Measurements from ENCODE around the gene TBC1D1.

The TBC1D1 gene

DNA sequence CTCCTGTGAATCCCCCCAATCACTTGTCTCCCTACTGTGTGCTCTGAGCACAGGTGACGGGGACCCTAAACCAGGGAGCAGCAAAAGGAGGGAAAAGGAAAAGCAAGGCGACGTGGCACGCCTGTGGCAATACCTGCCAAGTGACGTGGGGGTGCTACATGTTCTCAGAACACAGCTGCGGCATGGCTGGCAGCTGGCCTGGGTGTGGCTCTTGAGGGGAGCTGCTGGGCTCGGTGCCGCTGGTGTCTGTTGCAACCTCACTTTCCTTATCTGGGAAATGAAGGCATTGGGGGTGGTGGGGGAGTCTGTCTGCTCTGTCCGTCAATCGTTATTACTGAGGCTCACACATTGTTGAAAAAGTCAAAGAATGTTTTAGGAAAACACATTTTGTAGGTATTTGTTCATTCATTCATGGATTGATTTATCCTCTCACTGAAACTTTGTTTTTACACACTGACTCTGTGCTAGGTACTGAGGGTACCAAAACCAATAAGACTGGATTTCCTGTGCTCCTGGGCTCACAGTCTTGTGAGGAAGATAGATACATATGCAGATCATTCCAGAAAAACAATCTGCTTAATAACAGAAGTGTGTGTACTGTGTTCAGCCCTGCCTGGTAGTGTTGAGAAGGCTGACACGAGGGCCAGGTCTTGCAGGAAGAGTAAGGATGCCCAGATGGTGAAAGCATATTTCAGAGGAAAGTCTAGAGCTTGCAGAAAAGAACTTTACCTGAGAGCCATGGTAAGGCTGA, 286.9 kb downstream of the TBC1D1 start:
- Histone ChIP-seq H3K79me2 (no peaks in the 10 kb centered on the region), H2AFZ (no peak overlapping the region), H3K4me2 (ENCODE audit: low read length) (no peak overlapping the region), H3K9me3 (ENCODE audit: control insufficient read depth, low read length) (no peaks in the 10 kb centered on the region), H3K27me3 (ENCODE audit: control insufficient read depth, insufficient read depth, low read length) (no peaks in the 10 kb centered on the region), H3K36me3 (ENCODE audit: control insufficient read depth, insufficient read depth, low read length) (no peaks in the 10 kb centered on the region), H3K4me1 (peaks cover 7% of the 10 kb centered on the region), H3K4me3 (ENCODE audit: low read depth, low read length) (no peak overlapping the region), H3K27ac (no peak overlapping the region), H3K9ac (no peak overlapping the region)
- TF ChIP-seq, protein P1, sequence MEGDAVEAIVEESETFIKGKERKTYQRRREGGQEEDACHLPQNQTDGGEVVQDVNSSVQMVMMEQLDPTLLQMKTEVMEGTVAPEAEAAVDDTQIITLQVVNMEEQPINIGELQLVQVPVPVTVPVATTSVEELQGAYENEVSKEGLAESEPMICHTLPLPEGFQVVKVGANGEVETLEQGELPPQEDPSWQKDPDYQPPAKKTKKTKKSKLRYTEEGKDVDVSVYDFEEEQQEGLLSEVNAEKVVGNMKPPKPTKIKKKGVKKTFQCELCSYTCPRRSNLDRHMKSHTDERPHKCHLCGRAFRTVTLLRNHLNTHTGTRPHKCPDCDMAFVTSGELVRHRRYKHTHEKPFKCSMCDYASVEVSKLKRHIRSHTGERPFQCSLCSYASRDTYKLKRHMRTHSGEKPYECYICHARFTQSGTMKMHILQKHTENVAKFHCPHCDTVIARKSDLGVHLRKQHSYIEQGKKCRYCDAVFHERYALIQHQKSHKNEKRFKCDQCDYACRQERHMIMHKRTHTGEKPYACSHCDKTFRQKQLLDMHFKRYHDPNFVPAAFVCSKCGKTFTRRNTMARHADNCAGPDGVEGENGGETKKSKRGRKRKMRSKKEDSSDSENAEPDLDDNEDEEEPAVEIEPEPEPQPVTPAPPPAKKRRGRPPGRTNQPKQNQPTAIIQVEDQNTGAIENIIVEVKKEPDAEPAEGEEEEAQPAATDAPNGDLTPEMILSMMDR (IDR thresholded peaks at IDR 0.05), result no peak

DNA sequence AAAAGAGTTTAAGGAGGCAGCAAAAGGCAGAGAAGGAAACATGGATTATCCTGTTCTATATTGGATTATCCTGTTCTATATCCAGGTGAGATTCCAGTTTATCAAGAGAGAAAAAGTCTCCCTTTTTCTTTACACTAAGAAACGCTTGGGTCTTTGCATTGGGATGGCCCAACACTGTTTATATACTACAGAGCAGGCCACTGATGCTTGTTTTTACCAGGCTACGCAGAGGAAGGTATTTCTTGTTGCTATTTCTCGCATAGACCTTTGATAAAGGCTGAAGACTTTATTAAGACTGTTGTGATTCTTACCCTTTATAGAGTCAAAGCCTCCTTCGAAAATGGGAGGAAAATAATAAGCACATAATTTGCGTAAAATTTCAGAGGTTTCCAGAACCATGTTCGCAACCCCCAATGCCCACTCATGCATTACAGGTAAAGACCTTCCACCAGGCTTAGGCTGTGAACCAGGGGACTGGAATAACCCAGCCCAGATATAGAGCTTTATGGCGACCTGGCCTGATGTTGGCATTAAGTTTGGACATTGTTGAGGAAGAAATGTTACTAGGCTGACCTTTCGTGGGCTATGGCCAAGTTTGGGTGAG, 287.6 kb downstream of the TBC1D1 start:
- peaks cover 7% of the 10 kb centered on the region for H3K4me1 ChIP-seq
- H3K79me2 ChIP-seq, result no peaks in the 10 kb centered on the region
- H3K9ac ChIP-seq, result no peak overlapping the region
- no peak overlapping the region for H2AFZ ChIP-seq
- H3K36me3 ChIP-seq (ENCODE audit: control insufficient read depth, insufficient read depth, low read length), result no peaks in the 10 kb centered on the region
- H3K9me3 ChIP-seq (ENCODE audit: control insufficient read depth, low read length), result no peaks in the 10 kb centered on the region
- H3K4me3 ChIP-seq (ENCODE audit: low read depth, low read length), result no peak overlapping the region
- H3K4me2 ChIP-seq (ENCODE audit: low read length), result no peak overlapping the region
- TF ChIP-seq, protein P1 (IDR thresholded peaks at IDR 0.05), result no peak
- H3K27ac ChIP-seq, result no peak overlapping the region
- no peaks in the 10 kb centered on the region for H3K27me3 ChIP-seq (ENCODE audit: control insufficient read depth, insufficient read depth, low read length)

DNA sequence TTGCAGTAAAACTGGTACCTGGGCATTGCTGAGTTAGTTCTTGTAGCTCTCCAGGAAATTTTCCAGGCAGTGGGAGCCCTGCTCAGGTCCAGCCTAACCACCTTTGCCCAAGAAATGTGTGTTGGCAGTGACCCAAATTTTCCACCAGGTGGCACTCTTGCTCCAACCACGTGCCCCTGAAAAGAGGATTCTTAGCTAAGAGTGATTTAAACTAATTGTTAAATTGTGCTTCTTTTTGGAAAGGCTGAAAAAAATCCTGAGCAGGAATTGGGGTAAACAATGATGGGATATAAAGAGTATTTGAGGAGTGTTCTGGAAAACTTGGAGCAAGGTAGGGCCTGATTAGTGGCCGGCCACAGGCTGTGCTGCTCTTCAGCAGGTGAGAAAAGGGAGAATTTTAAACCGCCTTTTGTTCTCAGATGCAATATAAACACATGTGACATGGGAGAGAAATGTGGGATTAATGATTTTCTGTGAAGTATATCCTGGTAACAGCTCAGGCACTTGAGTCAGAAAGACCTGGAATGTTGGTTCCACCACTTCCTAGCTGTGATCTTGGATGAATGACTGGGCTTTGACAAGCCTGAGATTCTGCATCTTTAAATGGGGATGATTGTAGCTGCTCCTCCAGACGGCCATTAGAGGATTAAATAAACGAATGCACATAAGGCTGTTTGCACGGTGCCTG, 288.9 kb downstream of the TBC1D1 start:
- H2AFZ ChIP-seq, result no peak overlapping the region
- no peak overlapping the region for H3K4me3 ChIP-seq (ENCODE audit: low read depth, low read length)
- no peaks in the 10 kb centered on the region for H3K36me3 ChIP-seq (ENCODE audit: control insufficient read depth, insufficient read depth, low read length)
- H3K27ac ChIP-seq, result no peak overlapping the region
- TF ChIP-seq, protein P1 (IDR thresholded peaks at IDR 0.05), result peak; percentile 84
- no peak overlapping the region for H3K9ac ChIP-seq
- no peak overlapping the region for H3K4me2 ChIP-seq (ENCODE audit: low read length)
- peaks cover 7% of the 10 kb centered on the region for H3K4me1 ChIP-seq
- H3K27me3 ChIP-seq (ENCODE audit: control insufficient read depth, insufficient read depth, low read length), result no peaks in the 10 kb centered on the region
- H3K9me3 ChIP-seq (ENCODE audit: control insufficient read depth, low read length), result no peaks in the 10 kb centered on the region
- H3K79me2 ChIP-seq, result no peaks in the 10 kb centered on the region

DNA sequence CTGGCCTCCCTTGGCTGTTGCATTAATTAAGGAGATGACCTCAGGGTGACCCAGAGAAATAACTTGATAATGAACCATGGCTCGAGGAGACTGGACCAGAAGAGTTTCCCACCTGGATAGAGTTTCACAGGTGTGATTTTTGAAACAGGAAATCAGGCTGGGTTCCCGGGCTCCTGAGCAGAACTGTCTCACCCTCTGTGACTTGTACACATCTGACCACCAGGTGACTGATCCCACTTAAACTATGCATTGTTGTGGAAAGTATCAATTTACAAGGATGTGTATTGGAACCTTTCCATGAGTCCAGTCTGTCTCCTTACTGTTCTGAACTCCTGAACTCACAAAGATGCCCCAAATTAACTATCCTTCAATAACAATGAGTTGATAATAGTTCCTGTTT, 289.6 kb downstream of the TBC1D1 start:
- Histone ChIP-seq H3K4me1 (peaks cover 7% of the 10 kb centered on the region), H3K9ac (no peak overlapping the region), H3K27me3 (ENCODE audit: control insufficient read depth, insufficient read depth, low read length) (no peaks in the 10 kb centered on the region), H3K4me2 (ENCODE audit: low read length) (no peak overlapping the region), H3K36me3 (ENCODE audit: control insufficient read depth, insufficient read depth, low read length) (no peaks in the 10 kb centered on the region), H3K9me3 (ENCODE audit: control insufficient read depth, low read length) (no peaks in the 10 kb centered on the region), H3K27ac (no peak overlapping the region), H3K4me3 (ENCODE audit: low read depth, low read length) (no peak overlapping the region), H3K79me2 (no peaks in the 10 kb centered on the region), H2AFZ (no peak overlapping the region)
- TF ChIP-seq, protein P1 (IDR thresholded peaks at IDR 0.05), result no peak

Data from parathyroid adenoma (tissue), 2 donors.